ENCODE data around the gene DTNB.
"Not testable (repeated sequence)": the region's sequence is repeated elsewhere in the genome, so short reads cannot be mapped to it uniquely, and the experiment has no call there.

The DTNB gene

GRCh38 chr2:25411753-25412152, 261.6 kb downstream of the DTNB start:
- no peak overlapping the region for H3K4me3 ChIP-seq (replicated peaks; ENCODE audit: low read depth, low read length)
- no peak for DNase-seq (ENCODE audit: extremely low read depth, low read depth)
- no peak for TF ChIP-seq CTCF (IDR thresholded peaks at IDR 0.05; ENCODE audit: low read depth, low read length, missing control alignments)

- DNase-seq (ENCODE audit: extremely low read depth, low read depth): no peak
- H3K4me3 ChIP-seq (replicated peaks; ENCODE audit: low read depth, low read length): no peak overlapping the region
- TF ChIP-seq CTCF (IDR thresholded peaks at IDR 0.05; ENCODE audit: low read depth, low read length, missing control alignments): no peak
Observed at GRCh38 chr2:25411281-25411680, 262.1 kb downstream of the DTNB start.

DNA sequence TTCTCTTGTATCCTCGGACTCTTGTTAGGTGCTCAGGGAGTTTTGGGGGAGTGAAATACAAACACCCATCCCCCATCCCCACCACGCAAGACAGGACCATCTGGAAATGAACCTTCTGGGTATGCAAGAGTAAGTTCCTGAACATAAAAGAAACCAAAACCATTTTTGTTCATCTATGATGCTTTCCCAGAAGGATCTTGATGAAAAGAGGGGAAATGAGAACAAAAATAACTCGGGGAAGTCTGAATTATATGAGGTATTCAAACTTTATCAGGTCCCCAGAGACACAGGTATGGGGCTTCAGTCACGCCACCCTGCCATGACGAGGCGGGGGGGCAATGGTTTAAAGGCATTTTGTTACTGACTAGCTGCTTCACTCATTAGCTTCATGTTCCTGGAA, 263.0 kb downstream of the DTNB start:
- DNase-seq (ENCODE audit: extremely low read depth, low read depth): no peak
- no peak for TF ChIP-seq CTCF (IDR thresholded peaks at IDR 0.05; ENCODE audit: low read depth, low read length, missing control alignments)
- H3K4me3 ChIP-seq (replicated peaks; ENCODE audit: low read depth, low read length): no peak overlapping the region

DNA sequence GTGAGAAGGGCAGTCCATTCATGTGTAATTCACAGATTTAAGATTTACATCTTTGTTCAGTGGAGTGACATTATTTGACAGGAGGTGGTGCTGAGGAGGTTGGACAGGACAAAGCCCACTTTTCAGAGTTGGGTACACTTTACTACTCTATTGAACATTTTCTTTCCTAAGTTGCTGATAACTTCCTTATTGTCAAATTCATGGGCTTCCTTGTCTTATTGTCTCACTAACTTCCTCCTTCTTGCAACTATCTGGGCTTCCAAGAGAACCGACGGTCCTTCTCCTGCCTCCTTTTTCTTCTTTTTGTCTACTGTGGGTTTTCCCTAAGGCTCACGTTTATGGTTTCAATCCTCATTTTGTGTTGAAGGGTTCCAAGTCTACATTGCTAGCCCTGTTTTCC, 263.9 kb downstream of the DTNB start:
- no peak for TF ChIP-seq CTCF (IDR thresholded peaks at IDR 0.05; ENCODE audit: low read depth, low read length, missing control alignments)
- H3K4me3 ChIP-seq (replicated peaks; ENCODE audit: low read depth, low read length): no peak overlapping the region
- no peak for DNase-seq (ENCODE audit: extremely low read depth, low read depth)

DNA sequence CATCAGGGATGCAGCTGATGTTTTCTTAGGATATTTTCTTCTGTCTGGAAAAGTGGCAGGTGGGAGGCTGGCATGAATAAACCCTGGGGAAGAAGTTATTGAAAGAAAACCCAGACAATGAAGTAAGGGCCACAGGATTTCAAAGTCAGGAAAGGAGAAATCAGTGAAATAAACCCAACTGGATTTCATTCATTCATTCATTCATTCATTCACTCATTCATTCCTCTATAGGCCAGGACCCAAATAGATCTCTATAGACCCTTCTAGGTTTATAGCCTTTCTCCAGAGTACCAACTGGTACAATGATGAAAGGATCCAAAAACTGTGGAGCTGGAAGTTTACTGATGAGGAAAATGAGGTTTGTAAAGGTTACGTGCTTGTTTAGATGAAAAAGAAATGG, 264.3 kb downstream of the DTNB start:
- no peak for TF ChIP-seq CTCF (IDR thresholded peaks at IDR 0.05; ENCODE audit: low read depth, low read length, missing control alignments)
- H3K4me3 ChIP-seq (replicated peaks; ENCODE audit: low read depth, low read length): no peak overlapping the region
- DNase-seq (ENCODE audit: extremely low read depth, low read depth): no peak

- DNase-seq (ENCODE audit: extremely low read depth, low read depth): no peak
- no peak overlapping the region for H3K4me3 ChIP-seq (replicated peaks; ENCODE audit: low read depth, low read length)
- no peak for TF ChIP-seq CTCF (IDR thresholded peaks at IDR 0.05; ENCODE audit: low read depth, low read length, missing control alignments)
Observed at GRCh38 chr2:25405611-25406295, 267.6 kb downstream of the DTNB start.

- not testable (repeated sequence) for H3K4me3 ChIP-seq (replicated peaks; ENCODE audit: low read depth, low read length); DNase-seq (ENCODE audit: extremely low read depth, low read depth)
Observed at GRCh38 chr2:25403120-25403760, 270.1 kb downstream of the DTNB start.

Measured in HFF-Myc (cell line).